CD4-positive, alpha-beta memory T cell (primary cell): ENCODE measurements around the gene FLYWCH1. TPM values are rescaled to one million over a fixed set of nuclear protein-coding genes. Genes with fewer than 3 reads are reported as not detected.
"Not testable (repeated sequence)": the region's sequence is repeated elsewhere in the genome, so short reads cannot be mapped to it uniquely, and the experiment has no call there.

Experiments
- CTCF ChIA-PET: fragments of 350-600 bp; sonication (Branson Sonifier 250); formaldehyde crosslinking; loops from one replicate; lab custom pipeline; 2021; ENCODE audit warnings: inconsistent platforms; ENCODE audit not compliant: partially characterized antibody; lab: Charles Lee
- POLR2A ChIA-PET: fragments of 350-600 bp; sonication (Branson Sonifier 250); formaldehyde crosslinking; loops from one replicate; lab custom pipeline; 2021; ENCODE audit not compliant: partially characterized antibody; lab: Charles Lee
- DNase-seq, 5 donors: peaks; one replicate each; pipeline versions ENCODE4 v3.0.0 to v3.0.0-alpha.2; 2020 to 2022; ENCODE audit warnings: mixed read lengths in 1 of 5
- H3K27ac ChIP-seq: one replicate; pipeline ENCODE4 v1.7.0; 2013; ENCODE audit warnings: low read depth, low read length
- H3K27me3 ChIP-seq: 2 replicates; pipeline ENCODE4 v1.7.0; 2013; ENCODE audit warnings: mild to moderate bottlenecking, low read length, moderate library complexity; ENCODE audit not compliant: insufficient read depth
- H3K36me3 ChIP-seq: 2 replicates; pipeline ENCODE4 v1.7.0; 2013; ENCODE audit warnings: mild to moderate bottlenecking, low read length, moderate library complexity; ENCODE audit not compliant: insufficient read depth
- H3K4me1 ChIP-seq: 2 replicates; pipeline ENCODE4 v1.7.0; 2013; ENCODE audit warnings: mild to moderate bottlenecking, low read length, moderate library complexity; ENCODE audit not compliant: insufficient read depth
- H3K4me3 ChIP-seq, 2 donors: one replicate each; pipeline ENCODE4 v1.7.0; 2013; ENCODE audit warnings: low read length in 2 of 2, mild to moderate bottlenecking in 1 of 2
- H3K9me3 ChIP-seq, 2 donors: one replicate each; pipeline ENCODE4 v1.7.0; 2013; ENCODE audit warnings: low read length in 2 of 2, control low read depth in 1 of 2; ENCODE audit not compliant: control insufficient read depth in 1 of 2
- H3K27ac Mint-ChIP-seq, 7 donors: one replicate each; pipeline ENCODE4 v1.8.0; 2020 to 2021; ENCODE audit warnings: mixed read lengths in 7 of 7, mild to moderate bottlenecking in 6 of 7, inconsistent platforms in 3 of 7, moderate library complexity in 3 of 7
- H3K27me3 Mint-ChIP-seq, 2 donors: one replicate each; pipeline ENCODE4 v1.8.0; 2020 to 2021; ENCODE audit warnings: mixed read lengths in 2 of 2
- H3K36me3 Mint-ChIP-seq, 2 donors: one replicate each; pipeline ENCODE4 v1.8.0; 2020 to 2021; ENCODE audit warnings: mixed read lengths in 2 of 2, inconsistent platforms in 1 of 2, mild to moderate bottlenecking in 1 of 2
- H3K4me1 Mint-ChIP-seq, 4 donors: one replicate each; pipeline ENCODE4 v1.8.0; 2020 to 2021; ENCODE audit warnings: mixed read lengths in 4 of 4, mild to moderate bottlenecking in 1 of 4
- H3K4me3 Mint-ChIP-seq, 8 donors: one replicate each; pipeline ENCODE4 v1.8.0; 2020 to 2021; ENCODE audit warnings: mixed read lengths in 8 of 8, mild to moderate bottlenecking in 7 of 8, moderate library complexity in 6 of 8, inconsistent platforms in 3 of 8
- H3K9me3 Mint-ChIP-seq, 8 donors: one replicate each; pipeline ENCODE4 v1.8.0; 2020 to 2021; ENCODE audit warnings: mixed read lengths in 8 of 8, mild to moderate bottlenecking in 5 of 8, inconsistent platforms in 3 of 8, moderate library complexity in 1 of 8
- intact Hi-C: fragments of 100-400 bp; cut with micrococcal nuclease; formaldehyde crosslinking; loops from one replicate; pipeline ENCODE4 v1.15.1; 2023
- polyA plus RNA-seq, 2 donors: library from polyadenylated mRNA; unstranded; fragments of 300-500 nt; fragmentation: Illumina TruSeq; gene quantifications; one replicate each; pipeline ENCODE4 v1.2.3, GENCODE V29; 2021
- total RNA-seq, 2 experiments: library from RNA; stranded (reverse); gene quantifications; one replicate each; pipeline ENCODE4 v1.2.3, GENCODE V29; 2021

Gene FLYWCH1
- total and polyA plus RNA-seq, 4 experiments from 2014 or later: 7.1 to 123 (median 71.3) TPM

DNA sequence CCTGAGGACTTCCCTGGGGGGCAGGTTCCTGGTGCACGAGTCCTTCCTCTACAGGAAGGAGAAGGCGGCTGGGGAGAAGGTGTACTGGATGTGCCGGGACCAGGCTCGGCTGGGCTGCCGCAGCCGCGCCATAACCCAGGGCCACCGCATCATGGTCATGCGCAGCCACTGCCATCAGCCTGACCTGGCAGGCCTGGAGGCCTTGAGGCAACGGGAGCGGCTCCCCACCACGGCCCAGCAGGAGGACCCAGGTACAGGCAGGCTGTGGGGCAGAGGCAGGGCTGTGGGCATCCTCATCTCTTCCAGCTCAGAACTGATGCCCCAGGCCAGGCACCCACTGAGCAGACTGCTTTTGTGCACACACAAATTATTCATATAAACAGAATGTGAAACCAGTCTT is 26.5 kb downstream of the FLYWCH1 start:
- POLR2A ChIA-PET: no interaction called here
- Mint-ChIP-seq H3K4me1 (no peaks in the 10 kb centered on the region), H3K27me3 (no peaks in the 10 kb centered on the region), H3K36me3 (peaks cover 26 to 41% of the 10 kb centered on the region in 2 donors), H3K4me3 (no peak overlapping the region), H3K9me3 (peaks cover 0 to 2% (median 0%) of the 10 kb centered on the region in 8 donors), H3K27ac (no peak overlapping the region)
- no peak for DNase-seq
- Histone ChIP-seq H3K27me3 (no peaks in the 10 kb centered on the region), H3K4me3 (no peak overlapping the region), H3K9me3 (no peaks in the 10 kb centered on the region), H3K4me1 (no peaks in the 10 kb centered on the region), H3K27ac (no peak overlapping the region), H3K36me3 (peaks cover 34% of the 10 kb centered on the region)
- CTCF ChIA-PET: interaction anchor here (1.3 kb wide), 1 partner anchor 36 kb away, joined by 3 read pairs; no protein-coding TSS in a partner anchor
- intact Hi-C loops: no loop called here

GRCh38 chr16:2939968-2940367 is 28.2 kb downstream of the FLYWCH1 start:
- Histone ChIP-seq H3K4me1 (no peaks in the 10 kb centered on the region), H3K4me3 (no peak overlapping the region), H3K36me3 (peaks cover 34% of the 10 kb centered on the region), H3K27ac (no peak overlapping the region), H3K27me3 (no peaks in the 10 kb centered on the region), H3K9me3 (no peaks in the 10 kb centered on the region)
- Mint-ChIP-seq H3K27me3 (no peaks in the 10 kb centered on the region), H3K36me3 (peaks cover 21 to 37% of the 10 kb centered on the region in 2 donors), H3K9me3 (peaks cover 0 to 2% (median 0%) of the 10 kb centered on the region in 8 donors), H3K4me1 (no peaks in the 10 kb centered on the region), H3K27ac (no peak overlapping the region), H3K4me3 (no peak overlapping the region)
- CTCF ChIA-PET: interaction anchor here (1.1 to 1.5 kb wide), 3 partner anchors 13 to 22 kb away, joined by 4 to 8 read pairs (median 4); no protein-coding TSS in a partner anchor
- POLR2A ChIA-PET: no interaction called here
- intact Hi-C loops: no loop called here
- DNase-seq: no peak

DNA sequence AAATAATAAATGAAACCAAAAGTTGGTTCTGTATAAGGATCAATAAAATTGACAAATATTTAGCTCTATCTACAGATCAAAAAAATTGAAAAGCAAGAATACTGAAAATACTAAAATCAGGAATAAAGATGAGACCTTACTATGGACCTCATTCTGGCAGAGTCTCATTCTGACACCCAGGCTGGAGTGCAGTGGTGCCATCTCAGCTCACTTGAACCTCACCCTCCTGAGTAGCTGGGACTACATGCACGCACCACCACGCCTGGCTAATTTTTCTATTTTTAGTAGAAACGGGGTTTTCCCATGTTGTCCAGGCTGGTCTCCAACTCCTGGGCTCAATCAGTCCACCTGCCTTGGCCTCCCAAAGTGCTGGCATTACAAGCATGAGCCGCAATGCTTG is 30.3 kb downstream of the FLYWCH1 start:
- Histone ChIP-seq H3K36me3 (peaks cover 28% of the 10 kb centered on the region), H3K9me3 (no peaks in the 10 kb centered on the region), H3K4me1 (no peaks in the 10 kb centered on the region), H3K4me3 (no peak overlapping the region), H3K27me3 (no peaks in the 10 kb centered on the region), H3K27ac (no peak overlapping the region)
- intact Hi-C loops: no loop called here
- no peak overlapping the region for H3K4me3 Mint-ChIP-seq
- no peaks in the 10 kb centered on the region for H3K9me3 Mint-ChIP-seq
- H3K4me1 Mint-ChIP-seq: no peaks in the 10 kb centered on the region
- H3K27ac Mint-ChIP-seq: peak overlapping the region in 2 of 7 donors; percentile 66 to 73
- CTCF ChIA-PET: interaction anchor here (0.7 kb wide), 1 partner anchor 260 kb away, joined by 4 read pairs; the partner anchor contains the start of gene KCTD5
- POLR2A ChIA-PET: no interaction called here
- DNase-seq: no peak
- H3K36me3 Mint-ChIP-seq: peaks cover 24 to 38% of the 10 kb centered on the region in 2 donors
- H3K27me3 Mint-ChIP-seq: no peaks in the 10 kb centered on the region

DNA sequence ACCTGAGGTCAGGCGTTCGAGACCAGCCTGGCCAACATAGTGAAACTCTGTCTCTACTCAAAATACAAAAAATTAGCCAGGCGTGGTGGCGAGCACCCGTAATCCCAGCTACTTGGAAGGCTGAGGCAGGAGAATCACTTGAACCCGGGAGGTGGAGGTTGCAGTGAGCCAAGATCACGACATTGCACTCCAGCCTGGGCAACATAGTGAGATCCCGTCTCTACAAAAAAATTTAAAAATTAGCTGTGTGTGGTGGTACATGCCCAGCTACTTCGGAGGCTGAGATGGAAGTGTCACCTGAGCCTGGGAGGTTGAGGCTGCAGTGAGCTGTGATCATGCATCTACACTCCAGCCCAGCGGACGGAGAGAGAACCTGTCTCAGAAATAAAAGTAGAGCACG is 32.0 kb downstream of the FLYWCH1 start:
- H3K27ac Mint-ChIP-seq, H3K4me1 Mint-ChIP-seq, H3K9me3 Mint-ChIP-seq, intact Hi-C loops, CTCF ChIA-PET, H3K27me3 Mint-ChIP-seq, H3K4me3 Mint-ChIP-seq, H3K4me3 ChIP-seq, H3K9me3 ChIP-seq, POLR2A ChIA-PET, H3K27ac ChIP-seq, H3K27me3 ChIP-seq, H3K4me1 ChIP-seq: not testable (repeated sequence)
- peaks cover 29 to 38% of the 10 kb centered on the region in 2 donors for H3K36me3 Mint-ChIP-seq
- peaks cover 16% of the 10 kb centered on the region for H3K36me3 ChIP-seq
- peak in 1 of 5 donors; percentile 30 for DNase-seq

- H3K4me1 ChIP-seq: no peaks in the 10 kb centered on the region
- intact Hi-C loops: no loop called here
- H3K4me3 ChIP-seq: no peak overlapping the region
- Mint-ChIP-seq H3K4me1 (peaks cover 0 to 1% (median 0%) of the 10 kb centered on the region in 4 donors), H3K27ac (peak overlapping the region in 1 of 7 donors; percentile 18), H3K9me3 (no peaks in the 10 kb centered on the region), H3K36me3 (peaks cover 19 to 23% of the 10 kb centered on the region in 2 donors), H3K4me3 (no peak overlapping the region), H3K27me3 (no peaks in the 10 kb centered on the region)
- DNase-seq: peak in 1 of 5 donors; percentile 1
- H3K36me3 ChIP-seq: no peaks in the 10 kb centered on the region
- H3K27ac ChIP-seq: no peak overlapping the region
- POLR2A ChIA-PET: no interaction called here
- H3K27me3 ChIP-seq: no peaks in the 10 kb centered on the region
- CTCF ChIA-PET: interaction anchor here (1.1 to 1.4 kb wide), 3 partner anchors 15 to 23 kb away, joined by 3 to 4 read pairs (median 3); no protein-coding TSS in a partner anchor
- H3K9me3 ChIP-seq: no peaks in the 10 kb centered on the region
These were observed 34.9 kb downstream of the FLYWCH1 start for GRCh38 chr16:2946649-2947048.

DNA sequence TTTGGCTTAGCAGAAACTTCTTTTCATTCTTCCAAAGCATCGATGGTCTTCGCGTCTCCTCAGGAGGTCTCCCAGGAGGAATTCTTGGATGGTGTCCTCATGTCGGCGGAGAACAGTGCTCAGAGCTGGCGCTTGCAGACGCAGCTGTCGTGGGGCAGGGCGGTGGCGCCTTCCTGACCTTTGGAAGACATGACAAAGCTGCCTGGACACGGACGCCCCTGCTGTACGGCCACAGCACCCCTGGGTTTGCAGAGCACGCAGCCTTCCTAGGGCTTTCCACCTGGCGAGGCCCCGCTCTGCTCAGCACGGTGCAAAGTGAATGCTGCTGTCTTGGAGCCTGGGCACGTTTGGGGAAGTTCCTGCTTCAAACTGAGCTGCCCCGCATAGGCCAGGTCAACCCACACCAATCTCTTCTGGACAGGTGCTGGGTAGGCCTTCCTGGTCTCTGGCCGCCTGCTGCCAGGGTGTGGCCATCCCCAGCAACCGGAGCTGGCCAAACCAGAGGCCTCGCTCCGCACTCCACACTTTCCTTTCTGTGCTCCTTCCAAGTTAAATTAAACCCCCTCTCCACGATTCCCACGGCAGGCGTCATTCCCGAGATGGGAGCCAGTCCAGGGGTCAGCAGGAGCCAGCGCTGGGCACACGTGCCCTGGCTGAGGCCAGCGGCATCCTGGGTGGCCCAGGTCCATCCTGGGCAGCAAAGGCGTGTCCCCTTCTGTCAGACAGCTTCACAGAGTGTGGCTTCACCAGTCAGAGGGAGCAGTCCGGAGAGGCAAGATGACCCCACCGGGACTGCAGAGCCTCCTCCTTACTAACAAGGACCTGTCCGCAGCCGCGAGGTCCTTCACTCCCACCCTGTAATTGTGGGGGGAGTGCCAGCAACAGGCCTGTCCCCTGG is 37.3 kb downstream of the FLYWCH1 start:
- intact Hi-C loops: no loop called here
- peak in 1 of 5 donors; percentile 19 for DNase-seq
- no peaks in the 10 kb centered on the region for H3K27me3 Mint-ChIP-seq
- no peaks in the 10 kb centered on the region for H3K4me1 ChIP-seq
- H3K9me3 ChIP-seq: no peaks in the 10 kb centered on the region
- H3K4me3 Mint-ChIP-seq: no peak overlapping the region
- H3K4me3 ChIP-seq: no peak overlapping the region
- H3K36me3 ChIP-seq: no peaks in the 10 kb centered on the region
- H3K36me3 Mint-ChIP-seq: peaks cover 8 to 11% of the 10 kb centered on the region in 2 donors
- ChIA-PET POLR2A (no interaction called here), CTCF (interaction anchor here (1.1 kb wide), 1 partner anchor 22 kb away, joined by 3 read pairs; no protein-coding TSS in a partner anchor)
- no peaks in the 10 kb centered on the region for H3K27me3 ChIP-seq
- H3K4me1 Mint-ChIP-seq: peaks cover 0 to 3% (median 0%) of the 10 kb centered on the region in 4 donors
- H3K27ac ChIP-seq: no peak overlapping the region
- H3K27ac Mint-ChIP-seq: no peak overlapping the region
- no peaks in the 10 kb centered on the region for H3K9me3 Mint-ChIP-seq

- Histone ChIP-seq H3K27me3 (no peaks in the 10 kb centered on the region), H3K4me3 (no peak overlapping the region), H3K9me3 (no peaks in the 10 kb centered on the region), H3K27ac (no peak overlapping the region), H3K4me1 (no peaks in the 10 kb centered on the region), H3K36me3 (no peaks in the 10 kb centered on the region)
- H3K27ac Mint-ChIP-seq: peak overlapping the region in 1 of 7 donors; percentile 75
- POLR2A ChIA-PET: no interaction called here
- CTCF ChIA-PET: interaction anchor here (0.8 kb wide), 1 partner anchor 33 kb away, joined by 3 read pairs; no protein-coding TSS in a partner anchor
- peaks cover 8 to 11% of the 10 kb centered on the region in 2 donors for H3K36me3 Mint-ChIP-seq
- peak in 1 of 5 donors; percentile 9 for DNase-seq
- H3K9me3 Mint-ChIP-seq: peaks cover 0 to 2% (median 0%) of the 10 kb centered on the region in 8 donors
- H3K27me3 Mint-ChIP-seq: peaks cover 0 to 2% of the 10 kb centered on the region in 2 donors
- intact Hi-C loops: no loop called here
- no peak overlapping the region for H3K4me3 Mint-ChIP-seq
- H3K4me1 Mint-ChIP-seq: peaks cover 0 to 3% (median 0%) of the 10 kb centered on the region in 4 donors
These were observed 38.1 kb downstream of the FLYWCH1 start for GRCh38 chr16:2949705-2950352.
